ENCODE data around the gene EIF2S3B. TPM values are rescaled to one million over a fixed set of nuclear protein-coding genes. Genes with fewer than 3 reads are reported as not detected.

Gene EIF2S3B
- 3.1 TPM for polyA plus RNA-seq (2013, experiment 1 of 2)
- 3.0 TPM for polyA plus RNA-seq (2013, experiment 2 of 2)

- Histone ChIP-seq H3K27me3 (ENCODE audit: control insufficient read depth in 3 of 3, insufficient read depth in 3 of 3, low read depth in 1 of 3, low read length in 3 of 3) (peaks cover 0 to 2% (median 0%) of the 10 kb centered on the region in 3 experiments), H3K4me2 (ENCODE audit: insufficient read depth, low read length, poor library complexity, severe bottlenecking) (no peak within 1 kb of the TSS), H3K9me3 (replicated peaks in 1 of 2; ENCODE audit: control insufficient read depth in 2 of 2, insufficient read depth in 1 of 2, low read depth in 1 of 2, low read length in 2 of 2) (no peaks in the 10 kb centered on the region), H2AK5ac (ENCODE audit: low read depth, low read length) (no peak within 1 kb of the TSS), H4K8ac (ENCODE audit: low read depth, low read length) (peak within 1 kb of the TSS; percentile 17), H3K36me3 (replicated peaks in 1 of 2; ENCODE audit: control insufficient read depth in 2 of 2, insufficient read depth in 2 of 2, low read length in 2 of 2) (no peaks in the 10 kb centered on the region), H3K23ac (ENCODE audit: low read depth, low read length, poor library complexity) (no peak within 1 kb of the TSS), H2BK12ac (ENCODE audit: low read length) (no peak within 1 kb of the TSS), H3K9ac (ENCODE audit: low read depth, low read length, poor library complexity) (no peak within 1 kb of the TSS), H3K79me1 (ENCODE audit: low read depth, low read length) (no peaks in the 10 kb centered on the region), H3K4ac (ENCODE audit: low read length) (no peak within 1 kb of the TSS), H3K27ac (replicated peaks; ENCODE audit: low read length) (no peak within 1 kb of the TSS), H2BK5ac (ENCODE audit: low read length) (no peak within 1 kb of the TSS), H3K4me1 (ENCODE audit: control insufficient read depth in 2 of 2, insufficient read depth in 1 of 2, low read depth in 1 of 2, low read length in 2 of 2) (no peaks in the 10 kb centered on the region), H3K18ac (ENCODE audit: low read length) (no peak within 1 kb of the TSS), H2BK120ac (ENCODE audit: low read depth, low read length) (no peak within 1 kb of the TSS), H3K14ac (ENCODE audit: low read length) (no peak within 1 kb of the TSS), H3K4me3 (ENCODE audit: low read length in 2 of 2) (peak within 1 kb of the TSS in 1 of 2 donors; percentile 1), H4K91ac (ENCODE audit: low read depth, low read length, poor library complexity) (no peak within 1 kb of the TSS), H2BK15ac (ENCODE audit: low read length) (no peak within 1 kb of the TSS), H2AFZ (ENCODE audit: low read length) (peak within 1 kb of the TSS; percentile 22)
- DNase-seq (ENCODE audit: low spot score) = no peak
- no CpG with 5 or more reads among the region's 22 CpGs for WGBS, 2 donors (ENCODE audit: extremely low coverage in 2 of 2, insufficient read length in 2 of 2, insufficient replicate concordance in 1 of 2)
These were observed at the start of gene EIF2S3B for GRCh38 chr12:10505620-10506019. Gene EIF2S3B (plus strand): TSS chr12:10505890. CDS start chr12:10505903, 13 bp downstream.

- H3K36me3 ChIP-seq (replicated peaks in 1 of 2; ENCODE audit: control insufficient read depth in 2 of 2, insufficient read depth in 2 of 2, low read length in 2 of 2) = no peaks in the 10 kb centered on the region
- H4K8ac ChIP-seq (ENCODE audit: low read depth, low read length) = no peak overlapping the region
- no peak overlapping the region for H3K14ac ChIP-seq (ENCODE audit: low read length)
- no peak overlapping the region for H3K4me3 ChIP-seq (ENCODE audit: low read length in 2 of 2)
- H3K4me2 ChIP-seq (ENCODE audit: insufficient read depth, low read length, poor library complexity, severe bottlenecking) = no peak overlapping the region
- H3K9ac ChIP-seq (ENCODE audit: low read depth, low read length, poor library complexity) = no peak overlapping the region
- no peak for DNase-seq (ENCODE audit: low spot score)
- no peak overlapping the region for H4K91ac ChIP-seq (ENCODE audit: low read depth, low read length, poor library complexity)
- H3K9me3 ChIP-seq (replicated peaks in 1 of 2; ENCODE audit: control insufficient read depth in 2 of 2, insufficient read depth in 1 of 2, low read depth in 1 of 2, low read length in 2 of 2) = peaks cover 0 to 7% of the 10 kb centered on the region in 2 donors
- H2BK15ac ChIP-seq (ENCODE audit: low read length) = no peak overlapping the region
- no peak overlapping the region for H3K27ac ChIP-seq (replicated peaks; ENCODE audit: low read length)
- H3K23ac ChIP-seq (ENCODE audit: low read depth, low read length, poor library complexity) = no peak overlapping the region
- no peaks in the 10 kb centered on the region for H3K27me3 ChIP-seq (ENCODE audit: control insufficient read depth in 3 of 3, insufficient read depth in 3 of 3, low read depth in 1 of 3, low read length in 3 of 3)
- no peak overlapping the region for H3K4ac ChIP-seq (ENCODE audit: low read length)
- H2BK12ac ChIP-seq (ENCODE audit: low read length) = no peak overlapping the region
- no peaks in the 10 kb centered on the region for H3K4me1 ChIP-seq (ENCODE audit: control insufficient read depth in 2 of 2, insufficient read depth in 1 of 2, low read depth in 1 of 2, low read length in 2 of 2)
- no peak overlapping the region for H3K18ac ChIP-seq (ENCODE audit: low read length)
- no peak overlapping the region for H2BK5ac ChIP-seq (ENCODE audit: low read length)
- no peak overlapping the region for H2AK5ac ChIP-seq (ENCODE audit: low read depth, low read length)
- no peak overlapping the region for H2BK120ac ChIP-seq (ENCODE audit: low read depth, low read length)
- H3K79me1 ChIP-seq (ENCODE audit: low read depth, low read length) = no peaks in the 10 kb centered on the region
- H2AFZ ChIP-seq (ENCODE audit: low read length) = no peak overlapping the region
- whole genome bisulfite sequencing, 2 donors (ENCODE audit: extremely low coverage in 2 of 2, insufficient read length in 2 of 2, insufficient replicate concordance in 1 of 2) = no CpG with 5 or more reads among the region's 2 CpGs
These were observed 48.8 kb upstream of the EIF2S3B start for GRCh38 chr12:10456856-10457255.

GRCh38 chr12:10457760-10458159, 47.9 kb upstream of the EIF2S3B start:
- peaks cover 0 to 7% of the 10 kb centered on the region in 2 donors for H3K9me3 ChIP-seq (replicated peaks in 1 of 2; ENCODE audit: control insufficient read depth in 2 of 2, insufficient read depth in 1 of 2, low read depth in 1 of 2, low read length in 2 of 2)
- H2BK5ac ChIP-seq (ENCODE audit: low read length) = no peak overlapping the region
- no peak overlapping the region for H4K91ac ChIP-seq (ENCODE audit: low read depth, low read length, poor library complexity)
- H3K4me3 ChIP-seq (ENCODE audit: low read length in 2 of 2) = no peak overlapping the region
- no peaks in the 10 kb centered on the region for H3K27me3 ChIP-seq (ENCODE audit: control insufficient read depth in 3 of 3, insufficient read depth in 3 of 3, low read depth in 1 of 3, low read length in 3 of 3)
- no peak overlapping the region for H3K4me2 ChIP-seq (ENCODE audit: insufficient read depth, low read length, poor library complexity, severe bottlenecking)
- no peaks in the 10 kb centered on the region for H3K36me3 ChIP-seq (replicated peaks in 1 of 2; ENCODE audit: control insufficient read depth in 2 of 2, insufficient read depth in 2 of 2, low read length in 2 of 2)
- no peak overlapping the region for H4K8ac ChIP-seq (ENCODE audit: low read depth, low read length)
- no CpG with 5 or more reads among the region's 3 CpGs for WGBS, 2 donors (ENCODE audit: extremely low coverage in 2 of 2, insufficient read length in 2 of 2, insufficient replicate concordance in 1 of 2)
- no peak overlapping the region for H2BK120ac ChIP-seq (ENCODE audit: low read depth, low read length)
- H2AK5ac ChIP-seq (ENCODE audit: low read depth, low read length) = no peak overlapping the region
- no peak overlapping the region for H3K4ac ChIP-seq (ENCODE audit: low read length)
- no peaks in the 10 kb centered on the region for H3K79me1 ChIP-seq (ENCODE audit: low read depth, low read length)
- H3K4me1 ChIP-seq (ENCODE audit: control insufficient read depth in 2 of 2, insufficient read depth in 1 of 2, low read depth in 1 of 2, low read length in 2 of 2) = no peaks in the 10 kb centered on the region
- no peak overlapping the region for H3K23ac ChIP-seq (ENCODE audit: low read depth, low read length, poor library complexity)
- H2AFZ ChIP-seq (ENCODE audit: low read length) = no peak overlapping the region
- H3K18ac ChIP-seq (ENCODE audit: low read length) = no peak overlapping the region
- H3K27ac ChIP-seq (replicated peaks; ENCODE audit: low read length) = no peak overlapping the region
- no peak overlapping the region for H2BK15ac ChIP-seq (ENCODE audit: low read length)
- no peak overlapping the region for H2BK12ac ChIP-seq (ENCODE audit: low read length)
- H3K9ac ChIP-seq (ENCODE audit: low read depth, low read length, poor library complexity) = no peak overlapping the region
- DNase-seq (ENCODE audit: low spot score) = no peak
- H3K14ac ChIP-seq (ENCODE audit: low read length) = no peak overlapping the region

- Histone ChIP-seq H4K8ac (ENCODE audit: low read depth, low read length) (no peak overlapping the region), H2BK12ac (ENCODE audit: low read length) (no peak overlapping the region), H2BK5ac (ENCODE audit: low read length) (no peak overlapping the region), H2AFZ (ENCODE audit: low read length) (no peak overlapping the region), H3K27ac (replicated peaks; ENCODE audit: low read length) (no peak overlapping the region), H3K79me1 (ENCODE audit: low read depth, low read length) (no peaks in the 10 kb centered on the region), H3K36me3 (replicated peaks in 1 of 2; ENCODE audit: control insufficient read depth in 2 of 2, insufficient read depth in 2 of 2, low read length in 2 of 2) (no peaks in the 10 kb centered on the region), H3K14ac (ENCODE audit: low read length) (no peak overlapping the region), H3K4me2 (ENCODE audit: insufficient read depth, low read length, poor library complexity, severe bottlenecking) (no peak overlapping the region), H3K23ac (ENCODE audit: low read depth, low read length, poor library complexity) (no peak overlapping the region), H2BK15ac (ENCODE audit: low read length) (no peak overlapping the region), H3K27me3 (ENCODE audit: control insufficient read depth in 3 of 3, insufficient read depth in 3 of 3, low read depth in 1 of 3, low read length in 3 of 3) (no peaks in the 10 kb centered on the region), H3K4me3 (ENCODE audit: low read length in 2 of 2) (no peak overlapping the region), H4K91ac (ENCODE audit: low read depth, low read length, poor library complexity) (no peak overlapping the region), H2BK120ac (ENCODE audit: low read depth, low read length) (no peak overlapping the region), H3K9me3 (replicated peaks in 1 of 2; ENCODE audit: control insufficient read depth in 2 of 2, insufficient read depth in 1 of 2, low read depth in 1 of 2, low read length in 2 of 2) (no peaks in the 10 kb centered on the region), H3K18ac (ENCODE audit: low read length) (no peak overlapping the region), H3K4ac (ENCODE audit: low read length) (no peak overlapping the region), H2AK5ac (ENCODE audit: low read depth, low read length) (no peak overlapping the region), H3K9ac (ENCODE audit: low read depth, low read length, poor library complexity) (no peak overlapping the region), H3K4me1 (ENCODE audit: control insufficient read depth in 2 of 2, insufficient read depth in 1 of 2, low read depth in 1 of 2, low read length in 2 of 2) (no peaks in the 10 kb centered on the region)
- WGBS, 2 donors (ENCODE audit: extremely low coverage in 2 of 2, insufficient read length in 2 of 2, insufficient replicate concordance in 1 of 2) = no CpG with 5 or more reads among the region's 4 CpGs
- DNase-seq (ENCODE audit: low spot score) = no peak
These were observed 39.4 kb upstream of the EIF2S3B start for GRCh38 chr12:10466311-10466710.
